SK-N-SH treated with all-trans-retinoic acid at 6 μM for 48 hours (cell line): ENCODE measurements around the gene MOV10L1.
"Not testable (repeated sequence)": the region's sequence is repeated elsewhere in the genome, so short reads cannot be mapped to it uniquely, and the experiment has no call there.

Source experiments
- ATAC-seq: fragments of 200-7000 bp; cut with Tn5 transposase; 3 replicates; pipeline ENCODE4 v1.9.1; 2020; ENCODE audit warnings: mild to moderate bottlenecking, moderate library complexity
- ARNTL ChIP-seq: fragments of 450-650 bp; formaldehyde crosslinking; IDR thresholded peaks from 2 replicates; pipeline ENCODE4 v1.5.0; 2020; ENCODE audit warnings: low read depth, mild to moderate bottlenecking, moderate library complexity, borderline replicate concordance
- CREB5 ChIP-seq: fragments of 250-450 bp; sonication (Bioruptor Pico); IDR thresholded peaks from 2 replicates; pipeline ENCODE4 v1.5.1; 2020; ENCODE audit warnings: low read depth, mild to moderate bottlenecking, moderate library complexity
- CSDC2 ChIP-seq: fragments of 250-450 bp; sonication (Bioruptor Pico); IDR thresholded peaks from 2 replicates; pipeline ENCODE4 v1.5.0; 2020; ENCODE audit warnings: mild to moderate bottlenecking, moderate library complexity
- CSRNP3 ChIP-seq: fragments of 250-450 bp; sonication (Bioruptor Pico); IDR thresholded peaks from 2 replicates; pipeline ENCODE4 v1.5.1; 2021; ENCODE audit warnings: mild to moderate bottlenecking, moderate library complexity
- ESRRG ChIP-seq: fragments of 250-450 bp; sonication (Bioruptor Pico); IDR thresholded peaks from 2 replicates; pipeline ENCODE4 v1.6.1; 2021; ENCODE audit warnings: mild to moderate bottlenecking
- GLIS3 ChIP-seq: fragments of 250-450 bp; sonication (Bioruptor Pico); IDR thresholded peaks from 2 replicates; pipeline ENCODE4 v1.5.0; 2020; ENCODE audit warnings: mild to moderate bottlenecking, moderate library complexity
- ISL1 ChIP-seq: fragments of 250-450 bp; sonication (Bioruptor Pico); IDR thresholded peaks from 2 replicates; pipeline ENCODE4 v2.1.2; 2022; ENCODE audit warnings: mild to moderate bottlenecking, moderate library complexity
- OSR1 ChIP-seq: fragments of 250-450 bp; sonication (Bioruptor Pico); IDR thresholded peaks from 2 replicates; pipeline ENCODE4 v1.8.0; 2022; ENCODE audit warnings: moderate library complexity, mild to moderate bottlenecking, inconsistent platforms
- PATZ1 ChIP-seq: fragments of 250-450 bp; sonication (Bioruptor Pico); IDR thresholded peaks from 2 replicates; pipeline ENCODE4 v1.8.0; 2020; ENCODE audit warnings: mild to moderate bottlenecking, moderate library complexity, borderline replicate concordance
- PPARA ChIP-seq: fragments of 250-450 bp; sonication (Bioruptor Pico); IDR thresholded peaks from 2 replicates; pipeline ENCODE4 v1.5.0; 2020; ENCODE audit warnings: mild to moderate bottlenecking, borderline replicate concordance
- RARB ChIP-seq: fragments of 250-450 bp; sonication (Bioruptor Pico); IDR thresholded peaks from 2 replicates; pipeline ENCODE4 v1.8.0; 2021; ENCODE audit warnings: mild to moderate bottlenecking, moderate library complexity
- SNAI2 ChIP-seq: fragments of 250-450 bp; sonication (Bioruptor Pico); IDR thresholded peaks from 2 replicates; pipeline ENCODE4 v1.5.0; 2020; ENCODE audit warnings: mild to moderate bottlenecking, moderate library complexity
- TCF4 ChIP-seq: fragments of 250-450 bp; sonication (Bioruptor Pico); IDR thresholded peaks from 2 replicates; pipeline ENCODE4 v1.8.0; 2021; ENCODE audit warnings: mild to moderate bottlenecking, moderate library complexity, borderline replicate concordance
- TOX ChIP-seq: fragments of 250-450 bp; sonication (Bioruptor Pico); IDR thresholded peaks from 2 replicates; pipeline ENCODE4 v1.8.0; 2021; ENCODE audit warnings: mild to moderate bottlenecking, moderate library complexity, borderline replicate concordance
- ZFP3 ChIP-seq: fragments of 250-450 bp; sonication (Bioruptor Pico); IDR thresholded peaks from 2 replicates; pipeline ENCODE4 v1.5.0; 2020; ENCODE audit warnings: mild to moderate bottlenecking, moderate library complexity
- ZFP30 ChIP-seq: fragments of 450-650 bp; formaldehyde crosslinking; IDR thresholded peaks from 2 replicates; pipeline ENCODE4 v1.5.0; 2022; ENCODE audit warnings: mild to moderate bottlenecking, moderate library complexity
- ZNF565 ChIP-seq: fragments of 450-650 bp; formaldehyde crosslinking; conservative IDR thresholded peaks from 2 replicates; pipeline ENCODE4 v1.5.0; 2020; ENCODE audit warnings: low read depth, mild to moderate bottlenecking, moderate library complexity
- ZNF70 ChIP-seq: fragments of 450-650 bp; formaldehyde crosslinking; IDR thresholded peaks from 2 replicates; pipeline ENCODE4 v1.5.0; 2020; ENCODE audit warnings: mild to moderate bottlenecking, moderate library complexity
- ZNF8 ChIP-seq: fragments of 450-650 bp; formaldehyde crosslinking; IDR thresholded peaks from 2 replicates; pipeline ENCODE4 v1.5.0; 2020; ENCODE audit warnings: mild to moderate bottlenecking, moderate library complexity
- TF ChIP-seq, protein P1 (sequence below): fragments of 250-450 bp; sonication (Bioruptor Pico); IDR thresholded peaks from 2 replicates; pipeline ENCODE4 v1.8.0; 2021; ENCODE audit warnings: low read depth, mild to moderate bottlenecking, moderate library complexity, borderline replicate concordance
- TF ChIP-seq, protein P2 (sequence below): fragments of 250-450 bp; sonication (Bioruptor Pico); IDR thresholded peaks from 2 replicates; pipeline ENCODE4 v1.5.0; 2020; ENCODE audit warnings: mild to moderate bottlenecking, moderate library complexity

MOV10L1 gene

GRCh38 chr22:50136581-50137015, 46.8 kb downstream of the MOV10L1 start:
- no peak for TF ChIP-seq ZFP3 (CRISPR knock-in tag)
- TF ChIP-seq CSDC2: no peak
- TF ChIP-seq CSRNP3 (CRISPR knock-in tag): no peak
- no peak for ATAC-seq

DNA sequence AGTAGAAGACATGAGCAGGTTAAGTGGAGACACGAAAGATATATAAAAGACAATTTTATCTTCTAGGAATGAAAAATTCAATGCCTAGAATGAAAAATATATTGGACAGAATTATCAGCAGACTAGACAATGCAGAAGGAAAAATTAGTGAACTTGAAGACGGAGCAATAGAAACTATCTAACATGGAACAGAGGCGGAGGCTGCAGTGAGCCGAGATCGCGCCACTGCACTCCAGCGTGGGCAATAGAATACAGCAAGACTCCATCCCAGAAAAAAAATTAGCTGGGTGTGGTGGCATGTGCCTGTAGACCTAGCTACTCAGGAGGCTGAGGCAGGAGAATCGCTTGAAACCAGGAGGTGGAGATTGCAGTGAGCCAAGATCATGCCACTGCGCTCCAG, 47.5 kb downstream of the MOV10L1 start:
- peak; percentile 60 for TF ChIP-seq ZFP30 (CRISPR knock-in tag)

GRCh38 chr22:50138041-50138440, 48.2 kb downstream of the MOV10L1 start:
- TF ChIP-seq GLIS3 (CRISPR knock-in tag) (no peak), CREB5 (CRISPR knock-in tag) (no peak), ISL1 (no peak), TCF4 (CRISPR knock-in tag) (no peak), ARNTL (no peak), ZNF565 (CRISPR knock-in tag) (no peak), PATZ1 (CRISPR knock-in tag) (no peak), ZNF70 (CRISPR knock-in tag) (no peak), RARB (CRISPR knock-in tag) (no peak), PPARA (CRISPR knock-in tag) (no peak), CSRNP3 (CRISPR knock-in tag) (no peak), SNAI2 (no peak), ESRRG (CRISPR knock-in tag) (no peak), TOX (CRISPR knock-in tag) (no peak), ZNF8 (no peak), OSR1 (CRISPR knock-in tag) (no peak), ZFP30 (CRISPR knock-in tag) (no peak)
- TF ChIP-seq, protein P1, sequence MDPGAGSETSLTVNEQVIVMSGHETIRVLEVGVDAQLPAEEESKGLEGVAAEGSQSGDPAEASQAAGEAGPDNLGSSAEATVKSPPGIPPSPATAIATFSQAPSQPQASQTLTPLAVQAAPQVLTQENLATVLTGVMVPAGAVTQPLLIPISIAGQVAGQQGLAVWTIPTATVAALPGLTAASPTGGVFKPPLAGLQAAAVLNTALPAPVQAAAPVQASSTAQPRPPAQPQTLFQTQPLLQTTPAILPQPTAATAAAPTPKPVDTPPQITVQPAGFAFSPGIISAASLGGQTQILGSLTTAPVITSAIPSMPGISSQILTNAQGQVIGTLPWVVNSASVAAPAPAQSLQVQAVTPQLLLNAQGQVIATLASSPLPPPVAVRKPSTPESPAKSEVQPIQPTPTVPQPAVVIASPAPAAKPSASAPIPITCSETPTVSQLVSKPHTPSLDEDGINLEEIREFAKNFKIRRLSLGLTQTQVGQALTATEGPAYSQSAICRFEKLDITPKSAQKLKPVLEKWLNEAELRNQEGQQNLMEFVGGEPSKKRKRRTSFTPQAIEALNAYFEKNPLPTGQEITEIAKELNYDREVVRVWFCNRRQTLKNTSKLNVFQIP (CRISPR knock-in tag): no peak
- TF ChIP-seq, protein P2, sequence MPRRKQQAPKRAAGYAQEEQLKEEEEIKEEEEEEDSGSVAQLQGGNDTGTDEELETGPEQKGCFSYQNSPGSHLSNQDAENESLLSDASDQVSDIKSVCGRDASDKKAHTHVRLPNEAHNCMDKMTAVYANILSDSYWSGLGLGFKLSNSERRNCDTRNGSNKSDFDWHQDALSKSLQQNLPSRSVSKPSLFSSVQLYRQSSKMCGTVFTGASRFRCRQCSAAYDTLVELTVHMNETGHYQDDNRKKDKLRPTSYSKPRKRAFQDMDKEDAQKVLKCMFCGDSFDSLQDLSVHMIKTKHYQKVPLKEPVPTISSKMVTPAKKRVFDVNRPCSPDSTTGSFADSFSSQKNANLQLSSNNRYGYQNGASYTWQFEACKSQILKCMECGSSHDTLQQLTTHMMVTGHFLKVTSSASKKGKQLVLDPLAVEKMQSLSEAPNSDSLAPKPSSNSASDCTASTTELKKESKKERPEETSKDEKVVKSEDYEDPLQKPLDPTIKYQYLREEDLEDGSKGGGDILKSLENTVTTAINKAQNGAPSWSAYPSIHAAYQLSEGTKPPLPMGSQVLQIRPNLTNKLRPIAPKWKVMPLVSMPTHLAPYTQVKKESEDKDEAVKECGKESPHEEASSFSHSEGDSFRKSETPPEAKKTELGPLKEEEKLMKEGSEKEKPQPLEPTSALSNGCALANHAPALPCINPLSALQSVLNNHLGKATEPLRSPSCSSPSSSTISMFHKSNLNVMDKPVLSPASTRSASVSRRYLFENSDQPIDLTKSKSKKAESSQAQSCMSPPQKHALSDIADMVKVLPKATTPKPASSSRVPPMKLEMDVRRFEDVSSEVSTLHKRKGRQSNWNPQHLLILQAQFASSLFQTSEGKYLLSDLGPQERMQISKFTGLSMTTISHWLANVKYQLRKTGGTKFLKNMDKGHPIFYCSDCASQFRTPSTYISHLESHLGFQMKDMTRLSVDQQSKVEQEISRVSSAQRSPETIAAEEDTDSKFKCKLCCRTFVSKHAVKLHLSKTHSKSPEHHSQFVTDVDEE: no peak
- no peak for ATAC-seq

More for the DNA sequence above, 47.5 kb downstream of the MOV10L1 start:
- not testable (repeated sequence) for ATAC-seq
